HG02623 (cell line): ENCODE results near the gene NIPAL3.
"Not testable (repeated sequence)": the region's sequence is repeated elsewhere in the genome, so short reads cannot be mapped to it uniquely, and the experiment has no call there.

Experiments
- ATAC-seq: cut with Tn5 transposase; IDR thresholded peaks from one replicate; pipeline ENCODE4 v1.9.1; 2021; ENCODE audit warnings: moderate library complexity; ENCODE audit not compliant: unreplicated experiment

Gene NIPAL3

GRCh38 chr1:24421502-24421901, 5.9 kb downstream of the NIPAL3 start:
- ATAC-seq: no peak

DNA sequence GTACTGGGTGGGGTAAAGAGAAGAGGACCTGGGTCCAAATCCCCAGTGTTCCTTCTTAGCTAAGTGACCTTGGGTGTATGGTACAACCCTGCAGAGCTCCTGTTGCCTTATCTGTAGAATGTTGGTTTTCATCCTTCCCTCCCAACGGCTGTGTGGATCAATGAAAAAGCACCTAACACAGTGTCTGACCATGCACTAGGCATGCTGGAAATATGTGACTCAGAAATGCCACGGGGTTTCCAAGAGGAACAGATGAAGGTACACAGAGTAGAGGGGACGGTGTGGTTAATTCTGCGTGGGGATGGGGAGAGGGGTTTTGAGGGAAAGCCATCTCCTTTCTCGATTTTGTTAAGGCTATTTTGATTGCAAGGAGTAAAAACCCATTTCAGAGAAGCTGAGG, 8.6 kb downstream of the NIPAL3 start:
- ATAC-seq: no peak

DNA sequence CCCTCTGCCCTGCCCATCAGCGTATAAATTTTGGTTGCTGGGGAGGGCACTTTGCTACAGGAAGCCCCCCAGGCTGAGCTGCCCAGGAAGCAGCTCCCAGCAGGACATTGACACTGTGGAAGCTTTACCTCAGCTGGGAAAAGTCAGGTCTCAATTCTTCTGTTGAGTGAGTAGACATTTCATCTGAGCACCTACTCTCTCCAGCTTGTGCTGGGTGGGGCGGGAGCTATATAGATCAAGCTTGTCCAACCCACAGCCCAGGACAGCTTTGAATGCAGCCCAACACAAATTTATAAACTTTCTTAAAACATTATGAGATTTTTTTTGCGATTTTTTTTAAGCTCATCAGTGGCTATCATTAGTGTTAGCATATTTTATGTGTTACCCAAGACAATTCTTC, 9.4 kb downstream of the NIPAL3 start:
- no peak for ATAC-seq

DNA sequence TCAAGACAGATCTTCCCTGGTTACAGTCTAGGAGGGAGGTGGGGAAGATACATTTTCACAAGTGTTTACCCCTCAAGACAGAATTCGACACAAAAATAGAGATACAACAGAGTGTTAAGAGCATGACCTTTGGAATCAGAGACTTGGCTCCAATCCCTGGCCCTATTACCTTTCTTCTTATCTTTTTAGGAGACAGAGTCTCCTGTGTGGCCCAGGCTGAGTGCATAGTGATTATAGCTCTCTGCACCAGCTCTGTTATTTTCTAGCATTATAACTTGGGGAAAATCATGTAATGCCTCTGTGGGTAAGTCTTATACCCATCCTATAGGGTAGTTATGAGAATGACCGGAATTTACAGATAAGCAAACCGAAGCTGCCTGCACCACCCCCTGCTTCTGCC, 9.8 kb downstream of the NIPAL3 start:
- ATAC-seq: no peak

GRCh38 chr1:24425922-24426321, 10.3 kb downstream of the NIPAL3 start:
- ATAC-seq: no peak

- ATAC-seq: no peak
These were observed 11.3 kb downstream of the NIPAL3 start for GRCh38 chr1:24426744-24427544.

- ATAC-seq: no peak
These were observed 11.9 kb downstream of the NIPAL3 start for GRCh38 chr1:24427545-24427862.

DNA sequence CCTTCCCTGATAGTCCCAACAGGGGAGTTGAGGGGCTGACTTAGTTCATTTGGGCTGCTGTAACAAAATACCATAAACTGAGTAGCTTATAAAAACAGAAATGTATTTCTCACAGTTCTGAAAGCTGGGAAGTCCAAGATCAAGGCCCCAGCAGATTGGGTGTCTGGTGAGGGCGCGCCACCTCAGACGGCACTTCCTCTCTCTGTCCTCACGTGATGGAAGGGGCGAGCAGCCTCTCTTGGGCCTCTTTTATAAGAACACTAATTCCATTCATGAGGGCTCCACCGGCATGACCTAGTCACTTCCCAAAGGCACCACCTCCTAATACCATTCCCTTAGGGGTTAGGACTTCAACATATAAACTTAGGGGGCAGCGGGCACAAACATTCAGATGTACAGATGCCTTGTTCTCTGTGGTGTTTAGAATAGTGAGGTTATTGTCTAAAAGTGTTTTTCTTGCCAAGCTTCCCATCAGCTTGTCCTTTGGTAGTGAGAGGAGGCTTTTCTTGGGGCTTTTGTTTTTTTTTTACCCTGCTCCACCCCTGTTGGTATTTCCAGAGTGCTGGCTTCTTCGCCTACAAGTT, 20.3 kb downstream of the NIPAL3 start:
- ATAC-seq: no peak

DNA sequence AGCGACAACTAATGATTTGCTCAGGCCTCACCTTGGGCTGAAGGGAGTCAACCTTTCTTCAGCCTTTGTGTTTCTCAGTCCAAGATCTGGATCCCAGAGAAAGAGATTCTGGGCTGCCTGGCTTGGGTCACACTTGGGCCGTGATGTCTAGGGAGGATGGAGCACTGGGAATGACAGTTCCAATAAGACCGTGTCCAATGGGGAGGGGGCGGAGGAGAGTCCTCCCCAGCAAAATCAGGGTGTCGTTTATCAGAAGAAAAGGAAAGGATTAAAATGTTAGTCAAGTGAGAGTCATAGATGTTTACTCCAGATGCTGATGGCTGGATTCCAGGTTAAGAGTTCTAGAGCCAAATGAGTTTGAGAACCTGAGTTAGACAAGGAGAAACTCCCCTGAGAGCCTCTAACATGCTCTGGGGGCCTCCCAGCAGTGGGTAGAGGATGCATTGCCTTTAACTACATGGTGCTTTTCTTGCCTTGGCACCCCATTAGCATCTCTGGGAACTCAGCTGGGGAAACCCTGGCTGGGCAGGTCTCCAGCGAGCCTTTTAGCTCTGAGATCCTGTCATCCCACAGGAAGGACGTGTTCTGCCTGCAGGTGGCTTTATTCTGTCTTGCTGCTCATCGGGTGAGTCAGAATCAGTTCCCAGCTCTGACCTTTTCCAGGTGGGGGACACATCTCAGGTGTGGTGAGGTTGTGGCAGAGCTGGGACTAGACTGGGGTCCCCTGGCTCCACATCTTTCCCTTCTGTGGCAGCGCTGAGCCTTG, 22.2 kb downstream of the NIPAL3 start:
- ATAC-seq: no peak

- no peak for ATAC-seq
These were observed 22.9 kb downstream of the NIPAL3 start for GRCh38 chr1:24438423-24438901.

DNA sequence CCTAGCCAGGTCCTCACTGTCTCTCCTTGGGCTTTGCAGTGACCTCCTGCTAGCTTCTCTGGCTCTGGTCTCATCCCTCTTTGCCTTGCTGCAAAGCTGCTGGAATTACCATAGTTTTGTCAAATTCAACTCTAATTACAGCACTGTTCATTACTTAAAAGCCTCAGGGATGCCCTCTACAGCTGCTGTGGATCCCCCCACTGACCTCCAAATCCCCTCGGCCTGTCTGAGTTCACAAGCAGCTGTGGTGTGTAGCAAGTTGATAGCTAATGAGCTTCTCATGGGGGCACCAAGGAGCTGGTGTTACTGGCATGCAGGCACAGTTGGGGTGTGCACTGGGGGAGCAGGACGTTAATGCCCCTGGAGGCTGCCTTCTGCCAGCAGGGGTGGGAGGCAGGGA, 24.8 kb downstream of the NIPAL3 start:
- no peak for ATAC-seq

GRCh38 chr1:24441480-24441879, 25.9 kb downstream of the NIPAL3 start:
- ATAC-seq: no peak

DNA sequence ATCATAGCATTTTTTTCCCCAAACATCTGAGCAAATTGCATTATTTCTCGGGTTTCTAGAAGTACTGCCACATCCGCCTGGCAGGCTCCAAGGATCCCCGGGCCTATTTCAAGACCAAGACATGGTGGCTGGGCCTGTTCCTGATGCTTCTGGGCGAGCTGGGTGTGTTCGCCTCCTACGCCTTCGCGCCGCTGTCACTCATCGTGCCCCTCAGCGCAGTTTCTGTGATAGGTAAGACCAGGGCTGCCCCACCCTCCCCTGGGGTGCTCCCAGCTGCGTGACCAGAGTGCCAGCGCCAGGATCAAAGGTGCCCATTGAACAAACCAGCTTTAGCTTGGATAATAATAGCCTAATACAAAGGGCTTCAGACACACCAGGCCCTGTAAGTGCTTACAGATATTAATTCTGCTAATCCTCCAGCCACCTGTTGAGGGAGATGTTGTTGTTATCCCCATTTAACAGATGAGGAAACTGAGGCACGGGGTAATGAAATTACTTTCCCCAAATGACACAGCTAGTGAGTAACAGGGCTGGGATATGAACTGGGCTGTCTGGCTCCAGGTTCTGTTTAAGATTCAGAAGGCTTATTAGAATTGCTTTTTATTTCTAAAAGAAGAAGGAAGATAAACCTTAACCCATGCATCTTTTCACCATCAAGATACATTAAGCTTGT, 26.5 kb downstream of the NIPAL3 start:
- no peak for ATAC-seq

DNA sequence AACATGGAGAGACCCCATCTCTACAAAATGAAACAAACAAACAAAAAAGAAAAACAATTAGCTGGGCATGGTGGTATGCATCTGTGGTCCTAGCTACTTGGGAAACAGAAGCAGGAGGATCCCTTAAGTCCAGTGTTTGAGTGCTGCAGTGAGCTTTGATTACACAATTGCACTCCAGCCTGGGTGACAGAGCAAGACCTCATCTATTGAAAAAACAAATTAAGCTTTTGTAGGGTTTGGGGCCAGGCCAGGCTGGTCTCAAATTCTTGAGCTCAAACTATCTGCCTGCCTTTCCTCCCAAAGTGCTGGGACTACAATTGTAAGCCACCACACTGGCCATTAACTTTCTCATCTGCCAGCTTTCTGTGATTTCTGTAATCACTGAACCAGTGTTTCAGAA, 27.2 kb downstream of the NIPAL3 start:
- ATAC-seq: no peak

DNA sequence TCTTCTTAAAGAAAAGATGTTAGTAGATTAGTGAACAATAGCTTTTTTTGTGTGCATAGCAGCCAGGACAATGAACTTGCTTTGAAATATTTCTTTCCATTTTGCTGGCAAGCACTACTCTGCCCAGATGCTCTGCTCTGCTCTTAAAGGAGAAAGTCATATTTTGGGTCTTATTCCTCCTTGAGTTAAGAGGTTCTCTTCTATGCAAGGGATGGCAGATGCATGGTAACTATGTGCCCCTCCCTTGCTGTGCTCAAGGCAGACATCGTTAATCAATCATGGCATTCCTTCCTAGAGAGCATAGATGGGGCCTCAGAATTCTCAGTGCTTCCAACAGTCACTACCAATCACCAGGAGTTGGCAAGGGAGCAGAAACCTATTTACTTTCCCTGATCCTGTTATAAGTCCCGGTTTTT, 27.6 kb downstream of the NIPAL3 start:
- ATAC-seq: no peak

- not testable (repeated sequence) for ATAC-seq
These were observed 30.8 kb downstream of the NIPAL3 start for GRCh38 chr1:24446446-24446845.

GRCh38 chr1:24450316-24450715, 34.7 kb downstream of the NIPAL3 start:
- ATAC-seq: no peak

- no peak for ATAC-seq
These were observed 35.3 kb downstream of the NIPAL3 start for GRCh38 chr1:24450857-24451397.

DNA sequence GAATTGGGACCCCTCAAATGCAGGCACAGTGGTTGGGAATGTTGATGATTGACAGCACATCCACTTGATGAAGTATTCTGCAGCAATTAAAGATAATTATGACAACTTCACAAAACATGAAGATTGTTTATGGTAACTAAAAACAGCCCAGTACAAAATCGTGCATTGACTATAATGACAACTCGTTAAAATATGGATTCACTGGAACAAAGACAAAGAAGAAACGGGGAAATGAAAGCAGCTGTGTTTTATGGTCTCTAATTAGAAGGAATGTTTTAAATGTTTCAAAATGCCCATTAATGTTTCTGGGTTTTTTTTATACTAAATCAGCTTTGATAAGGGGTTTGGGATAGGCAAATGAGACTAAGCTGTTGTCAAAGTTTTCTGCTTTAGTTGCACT, 36.1 kb downstream of the NIPAL3 start:
- ATAC-seq: no peak

GRCh38 chr1:24452922-24453485, 37.4 kb downstream of the NIPAL3 start:
- no peak for ATAC-seq

GRCh38 chr1:24454673-24455072, 39.1 kb downstream of the NIPAL3 start:
- ATAC-seq: no peak
